ENCODE results near the gene ACTN1.

The ACTN1 gene

GRCh38 chr14:68952531-68953195 is 26.4 kb downstream of the ACTN1 start:
- peak; percentile 59 for FAIRE-seq
- DNase-seq (ENCODE audit: insufficient read length, low spot score) = no peak

GRCh38 chr14:68951800-68952530 is 27.1 kb downstream of the ACTN1 start:
- no peak for DNase-seq (ENCODE audit: insufficient read length, low spot score)
- FAIRE-seq = peak; percentile 51

GRCh38 chr14:68951035-68951797 is 27.9 kb downstream of the ACTN1 start:
- DNase-seq (ENCODE audit: insufficient read length, low spot score) (peak; percentile 100), FAIRE-seq (peak; percentile 99)

GRCh38 chr14:68950111-68950510 is 29.0 kb downstream of the ACTN1 start:
- FAIRE-seq = peak; percentile 90
- DNase-seq (ENCODE audit: insufficient read length, low spot score) = no peak

- peak; percentile 88 for FAIRE-seq
- no peak for DNase-seq (ENCODE audit: insufficient read length, low spot score)
These were observed 29.5 kb downstream of the ACTN1 start for GRCh38 chr14:68949601-68949965.

GRCh38 chr14:68948686-68949600 is 30.2 kb downstream of the ACTN1 start:
- FAIRE-seq = peak; percentile 69
- DNase-seq (ENCODE audit: insufficient read length, low spot score) = no peak

GRCh38 chr14:68947802-68948201 is 31.3 kb downstream of the ACTN1 start:
- FAIRE-seq (no peak), DNase-seq (ENCODE audit: insufficient read length, low spot score) (no peak)

- DNase-seq (ENCODE audit: insufficient read length, low spot score) = no peak
- FAIRE-seq = no peak
These were observed 32.6 kb downstream of the ACTN1 start for GRCh38 chr14:68946489-68946822.

- DNase-seq (ENCODE audit: insufficient read length, low spot score) (no peak), FAIRE-seq (no peak)
These were observed 33.3 kb downstream of the ACTN1 start for GRCh38 chr14:68945585-68946488.

- DNase-seq (ENCODE audit: insufficient read length, low spot score) = no peak
- peak; percentile 93 for FAIRE-seq
These were observed 33.9 kb downstream of the ACTN1 start for GRCh38 chr14:68945190-68945584.

GRCh38 chr14:68944162-68944561 is 34.9 kb downstream of the ACTN1 start:
- DNase-seq (ENCODE audit: insufficient read length, low spot score) = no peak
- FAIRE-seq = no peak

- no peak for DNase-seq (ENCODE audit: insufficient read length, low spot score)
- FAIRE-seq = no peak
These were observed 36.0 kb downstream of the ACTN1 start for GRCh38 chr14:68943107-68943506.

- FAIRE-seq (no peak), DNase-seq (ENCODE audit: insufficient read length, low spot score) (no peak)
These were observed 36.6 kb downstream of the ACTN1 start for GRCh38 chr14:68942296-68943035.

GRCh38 chr14:68941820-68942219 is 37.3 kb downstream of the ACTN1 start:
- DNase-seq (ENCODE audit: insufficient read length, low spot score) (peak; percentile 100), FAIRE-seq (peak; percentile 100)

GRCh38 chr14:68940614-68941185 is 38.4 kb downstream of the ACTN1 start:
- FAIRE-seq (no peak), DNase-seq (ENCODE audit: insufficient read length, low spot score) (no peak)

- peak; percentile 96 for DNase-seq (ENCODE audit: insufficient read length, low spot score)
- FAIRE-seq = peak; percentile 97
These were observed 39.0 kb downstream of the ACTN1 start for GRCh38 chr14:68939893-68940613.

GRCh38 chr14:68939181-68939892 is 39.8 kb downstream of the ACTN1 start:
- no peak for FAIRE-seq

More at GRCh38 chr14:68939181-68939892, 39.8 kb downstream of the ACTN1 start:
- no peak for DNase-seq (ENCODE audit: insufficient read length, low spot score)

All from HTR-8/SVneo (cell line).